ENCODE measurements around the gene CAMK2N1.

- TF ChIP-seq CTCF (IDR thresholded peaks at IDR 0.05 in 8 of 11, conservative IDR thresholded peaks at IDR 0.05 in 3 of 11): no peak
- TF ChIP-seq POLR2A (IDR thresholded peaks at IDR 0.05): no peak
- TF ChIP-seq POLR2AphosphoS5 (IDR thresholded peaks at IDR 0.05): no peak
These were observed 1.2 kb downstream of the CAMK2N1 start for GRCh38 chr1:20484519-20485462.
